H1 (cell line): ENCODE measurements around the gene PRKCD. TPM values are rescaled to one million over a fixed set of nuclear protein-coding genes. Genes with fewer than 3 reads are reported as not detected.

ENCODE experiments used
- JUND ChIP-seq: IDR thresholded peaks from 2 replicates; pipeline ENCODE4 v1.6.1; 2011; ENCODE audit warnings: mild to moderate bottlenecking, improper control_type of control experiment, low read length
- KDM1A ChIP-seq: fragments of 200-600, 300-600 bp; sonication (generic); IDR thresholded peaks from 2 replicates; pipeline ENCODE4 v1.7.1; 2016; ENCODE audit warnings: mild to moderate bottlenecking, low read length, borderline replicate concordance
- NRF1 ChIP-seq: IDR thresholded peaks from 2 replicates; pipeline ENCODE4 v1.6.1; 2011; ENCODE audit warnings: mild to moderate bottlenecking, low read depth, low read length, improper control_type of control experiment
- SIRT6 ChIP-seq: IDR thresholded peaks from one replicate; pipeline ENCODE4 v1.7.1; 2012; ENCODE audit warnings: low read length, inconsistent platforms
- SRF ChIP-seq: IDR thresholded peaks from 2 replicates; pipeline ENCODE4 v1.6.1; 2011; ENCODE audit warnings: mild to moderate bottlenecking, low read depth, low read length, moderate library complexity
- SUZ12 ChIP-seq: fragments of 200-600 bp; sonication (generic); IDR thresholded peaks from 2 replicates; pipeline ENCODE4 v1.6.1; 2012; ENCODE audit warnings: mild to moderate bottlenecking, inconsistent platforms, low read length, moderate library complexity, mixed read lengths
- TAF1 ChIP-seq: IDR thresholded peaks from 2 replicates; pipeline ENCODE4 v1.6.1; 2011; ENCODE audit warnings: mild to moderate bottlenecking, low read depth, low read length
- polyA plus RNA-seq, 7 experiments: library from polyadenylated mRNA; depleted of rRNA in 3 of 7; stranded (reverse) in 5 of 7; unstranded in 2 of 7; fragments of >200 nt in 5 of 7; fragments of 200-250 nt in 2 of 7; gene quantifications; 1 replicate in 5 of 7; 2 replicates in 1 of 7; 4 replicates in 1 of 7; pipeline versions ENCODE4 v1.2.1 to v1.2.3, GENCODE V29; 2011 to 2013; ENCODE audit warnings: missing spikeins in 2 of 7, mixed read lengths in 2 of 7
- total RNA-seq: library from RNA; stranded (reverse); fragmentation: NEBNext Ultra II Directional; extraction: Animal tissue kit (Norgen Biotek cat#: 25700); gene quantifications from 2 replicates; pipeline ENCODE4 v1.2.1, GENCODE V29; 2021

PRKCD gene
- total and polyA plus RNA-seq, 2 of the 8 experiments (the other 6 are each of a cell fraction or from before 2014, with no cell fraction given): 22.6 to 23.9 TPM

DNA sequence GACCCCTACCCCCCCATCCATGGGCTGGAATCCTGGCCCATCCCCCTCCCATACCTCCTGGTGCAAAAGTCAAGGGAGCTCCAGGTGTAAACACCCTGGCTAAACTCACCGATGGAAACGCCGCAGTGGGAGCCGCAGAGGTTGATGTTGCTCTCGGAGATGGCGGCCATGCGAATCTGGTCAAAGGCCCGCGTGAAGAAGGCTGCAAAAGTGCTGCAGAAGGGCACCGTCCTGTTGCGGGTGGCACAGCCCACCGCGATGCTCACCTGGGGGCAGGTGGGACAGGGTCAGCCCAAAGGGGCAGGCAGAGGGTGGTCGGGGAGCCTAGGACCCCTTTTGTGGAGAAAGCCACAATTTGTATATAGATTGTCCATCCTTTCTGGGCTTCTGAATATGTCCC lies 68.2 kb downstream of the PRKCD start (continued):
- TF ChIP-seq NRF1: no peak
- TF ChIP-seq TAF1: no peak
- TF ChIP-seq SRF: no peak
- no peak for TF ChIP-seq KDM1A
- no peak for TF ChIP-seq JUND
- TF ChIP-seq SIRT6: no peak
- TF ChIP-seq SUZ12: no peak
